Stimulated activated CD8-positive, alpha-beta memory T cell treated with anti-CD3 and anti-CD28 coated beads, Interleukin-15, amount 100 ng/mL, for 1 hour (primary cell): ENCODE results near the gene GFER.
"Not testable (repeated sequence)": the region's sequence is repeated elsewhere in the genome, so short reads cannot be mapped to it uniquely, and the experiment has no call there.

ENCODE experiments used
- DNase-seq: peaks from one replicate; pipeline ENCODE4 v3.0.0-alpha.2; 2020; ENCODE audit warnings: low read depth

Gene GFER

GRCh38 chr16:2026461-2027023 lies 42.5 kb downstream of the GFER start, which contains the start of gene NHERF2:
NHERF2 (plus strand) TSS chr16:2026902; CDS start chr16:2027006, 104 bp downstream.
- DNase-seq: no peak

- DNase-seq: no peak
Measured at GRCh38 chr16:2027024-2028010, 43.3 kb downstream of the GFER start.

- no peak for DNase-seq
Measured at GRCh38 chr16:2028146-2028545, 44.2 kb downstream of the GFER start.

GRCh38 chr16:2028620-2029220 lies 44.7 kb downstream of the GFER start:
- DNase-seq: no peak

- no peak for DNase-seq
Measured at GRCh38 chr16:2029350-2029749, 45.4 kb downstream of the GFER start.

- no peak for DNase-seq
Measured at GRCh38 chr16:2030036-2030435, 46.0 kb downstream of the GFER start.

GRCh38 chr16:2031081-2031577 lies 47.1 kb downstream of the GFER start:
- DNase-seq: no peak

- no peak for DNase-seq
Measured at GRCh38 chr16:2032285-2033056, 48.5 kb downstream of the GFER start.

GRCh38 chr16:2033057-2033908 lies 49.3 kb downstream of the GFER start:
- DNase-seq: no peak

- not testable (repeated sequence) for DNase-seq
Measured at GRCh38 chr16:2033909-2034695, 50.1 kb downstream of the GFER start.

- DNase-seq: no peak
Measured at GRCh38 chr16:2034696-2035430, 50.9 kb downstream of the GFER start.

GRCh38 chr16:2035431-2036199 lies 51.6 kb downstream of the GFER start:
- DNase-seq: no peak

GRCh38 chr16:2036200-2036966 lies 52.4 kb downstream of the GFER start:
- no peak for DNase-seq

- DNase-seq: no peak
Measured at GRCh38 chr16:2037115-2037514, 53.1 kb downstream of the GFER start.
